HG03439 (cell line): ENCODE data around the gene USH2A.

ENCODE experiments used
- ATAC-seq: cut with Tn5 transposase; IDR thresholded peaks from one replicate; pipeline ENCODE4 v1.9.1; 2021; ENCODE audit warnings: mild to moderate bottlenecking, moderate library complexity; ENCODE audit not compliant: unreplicated experiment

Gene USH2A

DNA sequence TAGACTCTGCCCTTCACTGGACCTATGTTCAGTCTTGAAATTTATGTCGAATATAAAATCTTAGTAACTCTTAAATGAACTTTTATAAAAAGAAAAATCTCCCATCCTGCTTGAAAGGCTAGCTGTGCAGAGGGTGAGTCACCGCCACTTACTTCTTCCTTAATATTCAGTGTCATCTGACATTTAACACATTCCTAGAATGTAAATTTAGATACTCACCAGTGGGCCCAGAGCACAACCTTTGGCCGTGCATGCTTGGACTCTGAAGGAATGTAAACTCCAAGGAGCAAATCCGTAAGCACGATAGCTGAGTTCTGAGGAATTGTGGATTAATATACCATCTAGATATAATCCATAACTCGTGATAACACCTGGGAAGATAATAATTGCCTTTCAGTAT, 452.8 kb downstream of the USH2A start:
- no peak for ATAC-seq

DNA sequence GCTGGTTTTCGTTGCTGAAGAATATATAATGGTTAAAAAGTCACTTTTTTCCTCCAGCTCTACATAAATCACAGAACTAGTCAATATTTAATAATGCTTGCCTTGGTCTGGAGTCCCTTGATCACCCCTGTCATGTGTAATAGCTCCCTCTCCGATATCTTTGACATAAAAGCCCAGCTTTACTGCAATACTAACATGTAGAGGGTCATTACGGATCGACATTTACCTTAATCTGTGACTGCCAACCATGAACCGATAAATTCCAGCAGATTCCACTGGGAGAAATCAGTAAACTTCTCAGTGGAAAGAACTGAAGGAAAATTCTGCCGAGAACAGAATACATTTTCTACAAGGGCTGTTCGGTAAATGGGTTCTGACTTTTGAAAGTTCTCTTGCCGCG, 459.6 kb downstream of the USH2A start:
- no peak for ATAC-seq

DNA sequence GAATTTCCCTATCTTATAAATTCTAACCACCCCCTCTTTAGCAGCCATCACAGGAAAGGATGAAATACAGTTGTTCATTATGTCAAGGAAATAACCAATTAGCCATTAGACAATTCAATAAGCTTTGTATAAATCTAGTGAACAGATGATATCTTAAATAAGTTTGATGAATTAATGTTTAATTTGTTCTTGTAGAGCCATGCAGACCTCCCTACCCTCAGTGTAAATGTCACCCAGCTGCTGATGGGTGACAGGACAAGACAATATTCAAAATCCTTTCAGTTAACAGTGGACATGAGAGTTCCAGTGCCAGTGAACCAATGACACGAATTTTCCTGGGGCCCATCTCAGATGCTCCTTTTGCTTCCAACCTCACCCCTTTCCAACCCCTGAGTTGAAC, 460.2 kb downstream of the USH2A start:
- no peak for ATAC-seq

DNA sequence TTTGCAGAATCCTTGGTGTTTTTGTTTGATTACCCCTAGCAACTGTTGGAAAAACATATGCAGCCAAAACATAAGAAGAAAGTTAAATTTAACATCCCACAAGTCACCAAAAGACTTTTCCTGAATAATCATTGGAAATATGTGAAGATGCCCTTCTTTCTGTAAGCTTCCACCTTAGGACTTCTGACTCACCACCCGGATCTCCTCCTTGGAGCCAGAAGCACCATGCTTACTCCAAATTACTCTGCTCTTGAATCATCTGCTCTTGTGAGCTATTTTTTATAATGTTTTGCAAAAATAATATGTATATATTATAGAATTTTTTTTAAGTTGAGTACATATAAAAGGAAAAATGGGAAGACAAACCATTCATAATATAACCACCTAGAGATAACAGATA, 464.4 kb downstream of the USH2A start:
- ATAC-seq, result no peak

DNA sequence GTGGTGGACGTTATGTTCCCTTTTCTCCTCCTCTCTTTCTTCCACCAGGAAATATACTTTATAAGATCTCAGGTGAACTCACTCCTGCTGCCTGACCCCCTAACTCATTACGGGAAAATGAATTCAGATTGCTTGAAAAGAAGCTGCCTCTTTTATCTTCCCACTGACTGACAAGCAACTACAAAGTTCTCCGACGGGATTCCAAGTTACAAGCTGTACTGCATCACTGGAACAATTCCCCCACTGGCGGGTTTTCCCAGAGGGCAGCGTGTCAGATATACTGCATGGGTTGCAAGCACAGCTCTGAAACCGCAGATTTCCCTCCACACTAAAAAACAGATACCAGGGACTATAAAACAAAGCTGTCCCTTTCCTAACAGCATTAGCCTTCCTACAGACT, 465.6 kb downstream of the USH2A start:
- no peak for ATAC-seq

DNA sequence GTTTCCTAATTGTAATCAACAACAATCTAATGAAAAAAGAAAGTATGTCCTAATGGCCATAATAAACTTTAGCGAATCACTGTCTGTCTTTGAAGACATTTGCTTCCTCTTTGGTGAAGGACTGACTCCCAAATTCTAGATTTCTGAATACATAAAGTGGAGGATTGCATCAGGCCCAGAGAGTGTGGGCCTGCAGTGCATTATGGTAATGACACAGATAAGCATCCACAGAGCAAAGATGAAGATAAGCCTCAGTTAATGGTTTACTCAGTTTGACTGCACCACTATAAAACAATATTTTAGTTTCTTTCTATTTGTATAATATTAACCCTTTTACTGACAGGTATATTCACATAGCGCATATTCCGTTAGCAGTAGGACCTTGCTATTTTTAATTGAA, 490.7 kb downstream of the USH2A start:
- no peak for ATAC-seq

DNA sequence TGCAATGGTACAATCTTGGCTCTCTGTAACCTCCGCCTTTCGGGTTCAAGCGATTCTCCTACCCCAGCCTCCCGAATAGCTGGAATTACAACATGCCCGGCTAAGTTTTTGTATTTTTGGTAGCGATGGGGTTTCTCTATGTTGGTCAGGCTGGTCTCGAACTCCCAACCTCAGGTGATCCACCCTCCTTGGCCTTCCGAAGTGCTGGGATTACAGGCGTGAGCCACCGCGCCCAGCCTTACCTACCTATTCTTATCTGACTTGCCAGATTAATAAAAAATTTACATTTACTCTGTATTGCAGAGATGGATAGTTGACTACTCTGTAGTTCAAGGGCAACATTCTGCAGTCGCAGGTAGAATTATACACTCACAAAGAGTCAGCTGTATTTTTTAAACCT, 496.6 kb downstream of the USH2A start:
- no peak for ATAC-seq

DNA sequence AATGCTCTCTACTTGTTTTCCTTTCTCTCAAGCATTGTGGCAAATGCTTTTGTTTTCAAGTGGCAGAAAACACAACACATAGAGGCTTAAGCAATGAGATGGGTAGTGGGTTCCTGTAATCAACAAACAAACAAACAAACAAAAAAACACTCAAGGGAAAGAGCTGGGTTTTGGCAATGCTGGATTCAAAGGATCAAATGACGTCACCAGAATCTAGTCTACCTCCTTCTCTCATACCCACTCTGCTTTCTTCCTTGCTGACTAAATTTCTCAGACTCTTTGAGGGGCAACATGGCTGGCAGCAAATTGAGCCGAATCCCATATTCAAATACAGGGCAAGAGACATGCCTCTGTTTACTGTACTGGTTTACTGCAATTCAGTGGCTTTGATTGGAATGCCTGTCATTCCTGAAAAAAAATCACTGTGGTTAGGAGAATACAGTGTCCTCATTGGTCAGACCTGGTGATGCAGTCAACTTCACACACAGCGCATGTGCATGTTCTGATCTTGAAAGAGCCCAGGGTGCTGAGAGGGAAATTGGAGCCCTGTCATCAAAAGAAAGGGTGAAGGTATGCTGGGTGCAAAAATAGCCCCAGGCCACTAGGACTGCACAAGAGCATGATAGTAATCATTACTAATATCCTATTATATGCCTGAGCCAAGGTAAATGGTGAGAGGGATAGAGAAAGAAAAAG, 500.0 kb downstream of the USH2A start:
- ATAC-seq, result no peak

DNA sequence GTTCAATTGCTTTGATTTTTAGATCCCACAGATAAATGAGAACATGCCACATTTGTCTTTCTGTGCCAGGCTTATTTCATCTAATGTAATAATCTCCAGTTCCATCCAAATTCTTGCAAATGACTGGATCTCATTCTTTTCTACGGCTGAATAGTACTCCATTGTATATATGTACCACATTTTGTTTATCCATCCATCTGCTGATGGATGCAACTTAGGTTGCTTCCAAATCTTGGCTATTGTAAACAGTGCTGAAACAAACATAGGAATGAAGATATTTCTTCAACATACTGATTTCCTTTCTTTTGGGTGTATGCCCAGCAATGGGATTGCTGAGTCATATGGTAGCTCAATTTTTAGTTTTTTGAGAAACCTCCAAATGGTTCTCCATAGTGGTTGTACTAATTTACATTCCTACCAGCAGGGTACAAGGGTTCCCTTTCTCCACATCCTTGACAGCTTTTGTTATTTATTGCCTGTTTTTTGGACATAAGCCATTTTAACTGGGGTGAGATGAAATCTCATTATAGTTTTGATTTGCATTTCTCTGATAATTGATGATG, 511.8 kb downstream of the USH2A start:
- no peak for ATAC-seq

DNA sequence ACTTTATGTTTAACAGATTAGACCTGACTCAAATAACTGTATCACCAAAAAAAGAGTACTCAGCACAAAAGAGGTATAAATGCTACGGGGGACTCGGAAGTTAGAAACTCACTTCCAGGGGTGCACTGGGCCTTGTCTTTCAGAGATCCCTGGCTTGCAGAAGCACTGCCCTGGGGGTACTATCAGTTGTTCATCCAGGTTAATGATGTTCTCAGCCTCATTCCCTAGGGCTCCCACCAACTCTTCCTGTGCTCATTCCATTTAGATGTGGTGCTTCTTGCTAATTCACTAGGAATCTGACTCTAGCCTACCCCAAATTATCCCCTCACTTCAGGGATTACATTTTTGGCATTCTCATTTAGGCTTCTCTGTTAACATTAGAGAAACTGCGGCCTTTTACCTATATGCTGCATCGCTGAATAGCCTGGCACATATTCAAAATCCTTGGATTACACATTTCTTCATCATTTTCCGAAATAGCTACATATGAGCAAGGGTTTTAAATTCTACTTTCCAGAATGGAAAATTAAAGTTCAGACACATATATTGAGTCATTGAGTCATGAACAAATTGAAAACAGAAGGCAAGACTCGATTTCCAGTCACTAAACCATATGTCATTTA, 517.6 kb downstream of the USH2A start:
- no peak for ATAC-seq

DNA sequence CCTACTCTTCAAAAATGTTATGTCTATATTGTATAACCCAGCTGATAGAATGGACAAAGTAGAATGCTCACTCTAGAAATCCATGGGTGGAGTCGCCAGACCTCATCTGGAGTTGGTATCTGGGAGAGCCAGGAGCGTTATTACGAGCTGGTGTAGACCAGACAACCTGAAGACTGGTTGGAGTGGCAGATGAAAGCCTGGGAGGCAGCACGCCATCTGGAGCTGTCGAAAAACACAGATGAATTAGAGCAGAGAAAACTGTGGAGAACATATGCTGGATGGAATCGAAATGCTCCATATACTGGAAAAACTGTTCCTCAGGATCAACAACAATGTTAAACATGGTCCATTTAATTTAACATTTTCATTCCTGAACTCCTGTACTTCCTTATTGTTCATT, 522.6 kb downstream of the USH2A start:
- no peak for ATAC-seq

DNA sequence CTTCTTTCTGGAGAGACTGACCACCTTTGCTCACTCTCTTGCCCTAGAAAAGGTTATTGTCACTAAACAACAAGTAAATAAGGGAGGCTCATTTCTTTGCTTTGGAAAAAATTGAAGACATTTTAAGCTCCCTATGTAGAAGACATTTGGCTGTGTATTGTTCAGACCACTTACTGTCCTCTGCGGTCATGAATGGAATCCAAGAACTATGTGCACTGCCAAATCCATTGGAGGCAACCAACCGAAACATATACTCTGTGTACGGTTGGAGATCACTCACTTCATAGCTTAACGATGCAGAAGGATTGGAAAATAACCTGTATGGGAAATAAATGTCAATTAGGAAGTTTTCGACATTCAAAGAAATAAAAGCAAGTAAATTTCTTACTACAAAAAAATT, 523.3 kb downstream of the USH2A start:
- no peak for ATAC-seq

DNA sequence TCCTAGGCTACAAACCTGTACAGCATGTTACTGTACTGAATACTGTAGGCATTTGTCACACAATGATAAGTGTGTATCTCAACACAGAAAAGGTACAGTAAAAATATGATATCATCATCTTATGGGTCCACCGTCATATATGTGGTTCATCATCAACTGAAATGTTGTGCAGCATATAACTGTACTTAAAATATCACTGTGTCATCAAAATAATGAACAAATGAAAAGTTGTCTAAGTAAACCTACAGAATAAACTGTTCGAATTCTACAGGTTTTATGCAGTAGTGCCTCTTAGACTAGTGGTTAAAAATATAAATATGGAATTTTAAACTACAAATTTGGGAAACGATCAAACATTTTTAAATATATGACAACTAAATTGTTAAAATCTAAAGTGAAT, 527.4 kb downstream of the USH2A start:
- no peak for ATAC-seq

DNA sequence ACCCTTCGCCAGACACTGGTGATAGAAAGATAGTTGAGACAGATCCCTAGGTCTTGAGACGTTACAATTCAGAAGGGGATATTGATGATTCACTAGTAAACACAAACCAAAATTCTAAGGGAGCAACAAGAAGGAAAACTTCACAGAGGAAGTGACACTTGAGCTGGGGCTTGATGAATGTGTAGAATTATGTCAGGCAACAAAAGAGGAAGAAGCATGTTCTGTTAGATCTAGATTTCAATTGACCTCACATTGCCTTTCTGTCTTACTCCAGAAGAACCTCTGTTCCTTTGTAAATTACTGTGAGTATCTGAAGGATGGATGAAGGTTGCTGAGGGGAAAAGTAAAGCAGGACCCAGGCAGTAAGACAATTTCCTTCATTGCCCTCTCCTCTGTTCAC, 528.0 kb downstream of the USH2A start:
- no peak for ATAC-seq

DNA sequence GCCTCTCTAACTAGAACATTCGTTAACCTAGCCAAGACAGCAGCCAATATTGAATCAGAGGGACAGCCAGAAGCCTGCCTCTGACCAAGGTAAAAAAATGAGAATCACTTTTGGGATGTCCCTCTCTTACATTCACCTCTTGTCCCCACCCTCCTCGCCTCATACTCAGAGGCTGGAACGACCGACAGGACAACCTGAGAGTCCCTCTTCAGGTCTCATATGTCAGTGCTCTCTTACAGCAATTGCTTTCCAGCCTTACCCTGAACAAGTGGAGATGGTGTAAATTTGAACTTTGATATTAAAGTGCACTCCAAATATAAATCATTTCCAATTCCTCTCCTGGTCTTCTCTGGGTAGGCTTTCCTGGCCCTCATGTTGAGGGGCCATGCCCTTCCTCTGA, 528.6 kb downstream of the USH2A start:
- no peak for ATAC-seq

DNA sequence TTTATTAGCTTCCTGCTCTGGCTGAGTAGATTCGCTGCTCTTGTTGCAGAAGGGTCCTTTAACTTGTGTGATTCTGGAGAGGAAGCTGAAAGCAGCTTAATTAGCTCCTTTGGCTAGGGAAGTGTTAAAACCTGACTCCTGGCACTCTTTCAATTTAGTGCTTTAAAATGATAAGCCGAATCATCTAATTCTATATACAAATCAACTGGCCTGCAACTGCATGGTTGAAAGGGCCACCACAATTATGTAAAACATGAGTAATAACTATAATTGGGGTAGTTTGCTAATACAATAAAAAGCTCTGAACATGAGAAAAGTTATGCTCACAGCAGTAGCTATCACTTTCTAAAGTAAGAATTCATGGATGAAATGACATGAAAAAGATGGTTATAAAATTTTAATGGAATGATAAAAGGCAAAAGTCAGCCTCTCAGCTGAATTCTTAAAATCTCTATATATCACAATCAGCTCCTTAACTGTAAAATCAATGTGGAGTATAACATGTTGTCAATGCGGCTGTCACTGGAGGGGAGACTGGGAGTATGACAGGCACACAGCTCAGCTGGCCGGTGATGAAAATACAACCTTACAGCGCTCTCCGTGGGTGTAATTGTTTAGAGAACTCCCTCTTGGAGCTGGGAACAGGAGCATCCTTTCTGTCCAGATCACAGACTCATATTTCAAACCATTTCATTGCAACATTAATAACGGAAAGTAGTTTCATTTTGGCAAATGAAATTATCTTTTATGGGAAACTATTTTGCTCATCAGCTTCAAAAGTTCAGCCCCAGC, 531.8 kb downstream of the USH2A start:
- no peak for ATAC-seq

DNA sequence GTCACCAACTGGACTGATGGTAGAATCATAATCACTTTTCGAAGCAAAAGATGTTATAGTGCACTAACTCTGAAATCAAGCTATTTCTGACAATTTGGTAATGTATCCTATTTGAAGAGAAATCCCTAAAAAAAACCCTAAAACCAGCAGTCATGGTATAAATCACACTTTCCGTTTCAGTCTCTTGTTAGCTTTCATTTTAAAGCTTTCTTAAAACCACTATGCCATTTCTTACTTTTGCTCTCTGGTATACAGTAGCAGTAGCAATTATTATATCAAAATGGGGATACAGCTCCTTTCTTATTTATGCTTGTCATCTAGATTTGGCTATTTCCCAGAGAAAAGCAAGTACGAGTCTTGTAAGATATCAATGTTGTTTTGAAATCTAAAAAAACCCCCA, 532.8 kb downstream of the USH2A start:
- ATAC-seq, result peak; percentile 73

DNA sequence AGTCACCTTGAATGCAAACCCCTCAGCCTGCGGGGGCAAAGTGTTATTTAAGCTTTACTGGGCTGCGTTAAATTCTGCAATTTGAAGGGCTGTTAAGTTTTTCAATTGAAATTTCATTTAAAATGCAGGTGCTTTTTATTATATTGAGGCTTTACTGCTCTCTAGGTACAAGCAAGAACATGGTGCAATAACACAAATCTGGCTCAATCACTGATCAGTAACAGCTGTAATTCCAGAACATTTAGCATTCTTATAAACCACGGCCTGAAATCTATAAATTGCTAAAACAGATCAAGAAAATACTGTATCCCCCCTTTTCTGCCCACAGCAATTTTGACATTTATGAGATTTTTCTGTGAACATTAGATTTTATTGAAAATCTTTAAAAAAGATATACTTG, 533.4 kb downstream of the USH2A start:
- ATAC-seq, result no peak

DNA sequence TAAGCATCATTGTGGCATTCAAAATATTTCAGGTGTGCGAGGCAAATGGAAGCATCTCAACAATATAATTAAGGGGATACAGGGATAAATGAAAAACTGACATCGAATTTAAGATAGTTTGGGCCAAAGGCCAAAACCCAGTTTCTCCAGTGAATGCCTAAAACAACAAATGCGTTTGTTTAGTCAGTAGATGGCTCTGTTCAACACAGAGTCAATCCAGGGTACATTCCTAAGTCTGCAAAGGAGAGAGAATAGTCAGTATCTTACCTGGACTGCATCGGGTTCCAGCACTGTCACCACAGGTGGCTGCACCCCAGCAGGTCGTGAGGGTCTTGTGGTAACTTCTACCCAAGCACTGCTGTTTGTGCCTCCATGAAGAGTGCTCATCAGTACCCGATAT, 535.1 kb downstream of the USH2A start:
- ATAC-seq, result no peak

DNA sequence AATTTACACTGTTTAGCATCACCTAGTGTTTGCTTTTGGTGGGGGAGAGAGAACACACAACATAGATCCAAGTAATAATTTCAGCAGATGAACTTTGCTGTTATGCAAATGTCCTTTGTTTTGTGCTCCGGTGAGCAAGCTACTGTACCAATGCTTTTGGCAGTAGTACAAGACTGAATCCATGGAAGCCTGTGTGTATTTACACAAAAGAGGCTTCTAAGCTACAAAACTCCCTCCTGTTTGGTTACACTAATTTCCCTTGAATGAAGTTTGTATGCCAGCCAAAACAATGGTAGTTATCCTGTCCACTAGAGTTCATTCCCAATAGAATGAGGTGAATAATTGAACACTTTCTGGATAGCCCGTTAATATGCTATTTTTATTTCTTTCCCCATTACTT, 535.6 kb downstream of the USH2A start:
- ATAC-seq, result no peak

DNA sequence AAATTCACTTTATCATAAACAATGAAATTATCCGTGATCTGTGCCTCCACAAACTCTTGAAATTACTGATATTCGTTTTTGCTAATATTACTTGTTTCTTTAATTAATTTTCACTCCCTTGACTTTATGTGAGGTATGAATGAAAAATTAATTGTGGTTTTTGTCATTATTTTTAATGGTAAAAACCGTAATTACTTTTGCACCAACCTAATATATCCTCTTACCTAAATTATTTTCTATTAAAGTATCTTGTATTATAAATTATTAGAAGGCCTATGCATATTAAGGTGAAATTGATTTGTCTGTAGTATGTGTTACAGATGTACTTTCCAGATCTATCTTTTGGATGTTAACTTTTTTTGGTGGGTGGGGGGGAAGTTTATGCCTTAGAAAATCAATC, 540.2 kb downstream of the USH2A start:
- no peak for ATAC-seq

DNA sequence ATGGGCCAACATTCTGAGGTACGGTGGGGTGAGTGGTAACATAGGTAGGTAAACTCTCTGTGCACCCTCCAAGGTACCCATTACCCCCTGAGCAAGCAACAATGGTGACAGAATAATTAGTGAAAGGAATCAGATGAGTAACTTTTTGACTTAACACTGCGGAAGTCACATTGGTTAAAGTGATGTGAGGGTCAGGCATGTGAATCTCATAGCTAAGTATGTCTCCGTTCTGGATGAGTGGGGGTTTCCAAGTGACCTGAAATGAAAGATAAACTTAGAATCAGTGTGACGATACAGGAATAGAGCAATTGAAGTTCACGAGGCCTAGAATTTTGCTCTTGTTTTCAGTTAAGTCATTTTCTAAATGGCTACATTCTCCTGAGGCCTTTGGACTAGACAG, 544.4 kb downstream of the USH2A start:
- ATAC-seq, result no peak
